GM23338 (cell line): ENCODE measurements around the gene UCMA. TPM values are rescaled to one million over a fixed set of nuclear protein-coding genes. Genes with fewer than 3 reads are reported as not detected.

Experiments used
- ATAC-seq: fragments of 200-7000 bp; cut with Tn5 transposase; 3 replicates; pipeline ENCODE4 v1.9.1; 2020
- DNase-seq: peaks from one replicate; pipeline ENCODE4 v3.0.0-alpha.2; 2015; ENCODE audit warnings: low spot score
- H2AFZ ChIP-seq: fragments of 200-600 bp; sonication (generic); 2 replicates; pipeline ENCODE4 v1.8.0; 2016; ENCODE audit warnings: antibody characterized with exemption, mild to moderate bottlenecking, moderate library complexity
- H3F3A ChIP-seq: fragments of 200-600 bp; sonication (generic); replicated peaks from 2 replicates; pipeline ENCODE4 v1.8.0; 2017; ENCODE audit warnings: antibody characterized with exemption, mixed run types, low read depth
- H3K27ac ChIP-seq: fragments of 200-600 bp; sonication (generic); 2 replicates; pipeline ENCODE4 v1.6.1; 2016; ENCODE audit warnings: low read depth
- H3K27me3 ChIP-seq: fragments of 200-600 bp; sonication (generic); 2 replicates; pipeline ENCODE4 v1.8.0; 2016; ENCODE audit warnings: mild to moderate bottlenecking, mixed run types, moderate library complexity; ENCODE audit not compliant: insufficient read depth
- H3K36me3 ChIP-seq: fragments of 200-600 bp; sonication (generic); 2 replicates; pipeline ENCODE4 v1.8.0; 2016; ENCODE audit warnings: mild to moderate bottlenecking; ENCODE audit not compliant: insufficient read depth
- H3K4me1 ChIP-seq: fragments of 200-600 bp; sonication (generic); 2 replicates; pipeline ENCODE4 v1.8.0; 2016; ENCODE audit warnings: mild to moderate bottlenecking, moderate library complexity; ENCODE audit not compliant: insufficient read depth
- H3K4me2 ChIP-seq: fragments of 200-600 bp; sonication (generic); 2 replicates; pipeline ENCODE4 v1.7.1; 2017; ENCODE audit warnings: mixed run types
- H3K4me3 ChIP-seq: fragments of 200-600 bp; sonication (generic); 2 replicates; pipeline ENCODE4 v1.6.1; 2016; ENCODE audit warnings: mixed run types
- H3K79me2 ChIP-seq: fragments of 200-600 bp; sonication (generic); replicated peaks from 2 replicates; pipeline ENCODE4 v1.8.0; 2017; ENCODE audit warnings: mild to moderate bottlenecking; ENCODE audit not compliant: insufficient read depth
- H3K9me2 ChIP-seq: fragments of 200-600 bp; sonication (generic); 2 replicates; pipeline ENCODE4 v1.8.0; 2017; ENCODE audit not compliant: insufficient read depth
- H4K20me1 ChIP-seq: fragments of 200-600 bp; sonication (generic); replicated peaks from 2 replicates; pipeline ENCODE4 v1.8.0; 2017; ENCODE audit warnings: mild to moderate bottlenecking; ENCODE audit not compliant: insufficient read depth
- H3K27ac Mint-ChIP-seq: 2 replicates; pipeline ENCODE4 v1.8.0; 2020; ENCODE audit warnings: inconsistent platforms, mild to moderate bottlenecking, moderate library complexity, mixed read lengths
- H3K27me3 Mint-ChIP-seq: 3 replicates; pipeline ENCODE4 v1.8.0; 2022; ENCODE audit warnings: low read depth, mild to moderate bottlenecking, moderate library complexity, mixed read lengths, inconsistent platforms; ENCODE audit not compliant: insufficient read depth, poor library complexity
- H3K36me3 Mint-ChIP-seq: 3 replicates; pipeline ENCODE4 v1.8.0; 2021; ENCODE audit warnings: low read depth, mild to moderate bottlenecking, inconsistent platforms, moderate library complexity, mixed read lengths
- H3K4me1 Mint-ChIP-seq: 3 replicates; pipeline ENCODE4 v1.8.0; 2020; ENCODE audit warnings: mild to moderate bottlenecking, inconsistent platforms, mixed read lengths
- H3K4me3 Mint-ChIP-seq: 3 replicates; pipeline ENCODE4 v1.8.0; 2021; ENCODE audit warnings: moderate library complexity, mild to moderate bottlenecking, inconsistent platforms, mixed read lengths
- H3K9me3 Mint-ChIP-seq: 3 replicates; pipeline ENCODE4 v1.8.0; 2020; ENCODE audit warnings: moderate library complexity, mild to moderate bottlenecking, inconsistent platforms, mixed read lengths
- CREB1 ChIP-seq: fragments of 250-450 bp; sonication (Bioruptor Pico); IDR thresholded peaks from 2 replicates; pipeline ENCODE4 v1.5.0; 2020; ENCODE audit warnings: low read depth, mild to moderate bottlenecking, moderate library complexity
- EZH2 ChIP-seq: fragments of 200-600 bp; sonication (generic); IDR thresholded peaks from one replicate; pipeline ENCODE4 v1.8.0; 2017; ENCODE audit warnings: antibody characterized with exemption, mild to moderate bottlenecking, low read depth; ENCODE audit not compliant: unreplicated experiment
- NANOG ChIP-seq: IDR thresholded peaks from 2 replicates; pipeline ENCODE4 v1.6.1; 2016; ENCODE audit warnings: antibody characterized with exemption, borderline replicate concordance
- POLR2AphosphoS5 ChIP-seq: IDR thresholded peaks from 2 replicates; pipeline ENCODE4 v1.6.1; 2016; ENCODE audit warnings: antibody characterized with exemption, low read depth
- REST ChIP-seq: IDR thresholded peaks from one replicate; pipeline ENCODE4 v1.6.1; 2018; ENCODE audit warnings: antibody characterized with exemption; ENCODE audit not compliant: unreplicated experiment
- polyA plus RNA-seq: library from polyadenylated mRNA; unstranded; fragments of >200 nt; fragmentation: Nextera tagmentation; extraction: Ambion mirVana; gene quantifications from 2 replicates; pipeline ENCODE4 v1.2.1, GENCODE V29; 2016
- total RNA-seq: library from RNA; depleted of rRNA; stranded (reverse); fragments of >200 nt; shearing (Covaris generic); gene quantifications from 2 replicates; pipeline ENCODE4 v1.2.3, GENCODE V29; 2014
- TF ChIP-seq, protein P1 (sequence below): fragments of 250-450 bp; sonication (Bioruptor Pico); IDR thresholded peaks from 2 replicates; pipeline ENCODE4 v1.5.0; 2020; ENCODE audit warnings: mild to moderate bottlenecking, moderate library complexity

The UCMA gene
- total and polyA plus RNA-seq, 2 experiments from 2014 or later, result 12.7 to 16.7 TPM

DNA sequence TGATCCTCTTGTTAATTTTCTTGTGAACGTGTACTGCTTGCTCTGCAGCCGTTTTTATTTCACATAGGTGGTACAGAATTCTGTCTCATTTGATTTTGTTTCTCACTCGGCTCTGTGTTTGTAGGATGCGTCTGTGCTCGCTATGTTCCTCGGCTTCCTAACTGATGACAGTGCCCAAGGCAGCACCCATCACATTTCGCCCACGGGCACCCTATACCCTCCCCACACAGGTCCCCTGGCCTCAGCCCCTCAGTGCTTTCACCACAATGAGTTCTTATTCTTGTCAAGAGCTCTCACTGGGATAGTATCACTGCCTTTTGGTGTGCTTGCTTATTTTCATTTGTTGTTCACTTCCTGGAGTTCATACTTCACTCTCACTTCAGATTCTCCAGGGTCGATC, 28.1 kb downstream of the UCMA start (continued):
- TF ChIP-seq, protein P1, sequence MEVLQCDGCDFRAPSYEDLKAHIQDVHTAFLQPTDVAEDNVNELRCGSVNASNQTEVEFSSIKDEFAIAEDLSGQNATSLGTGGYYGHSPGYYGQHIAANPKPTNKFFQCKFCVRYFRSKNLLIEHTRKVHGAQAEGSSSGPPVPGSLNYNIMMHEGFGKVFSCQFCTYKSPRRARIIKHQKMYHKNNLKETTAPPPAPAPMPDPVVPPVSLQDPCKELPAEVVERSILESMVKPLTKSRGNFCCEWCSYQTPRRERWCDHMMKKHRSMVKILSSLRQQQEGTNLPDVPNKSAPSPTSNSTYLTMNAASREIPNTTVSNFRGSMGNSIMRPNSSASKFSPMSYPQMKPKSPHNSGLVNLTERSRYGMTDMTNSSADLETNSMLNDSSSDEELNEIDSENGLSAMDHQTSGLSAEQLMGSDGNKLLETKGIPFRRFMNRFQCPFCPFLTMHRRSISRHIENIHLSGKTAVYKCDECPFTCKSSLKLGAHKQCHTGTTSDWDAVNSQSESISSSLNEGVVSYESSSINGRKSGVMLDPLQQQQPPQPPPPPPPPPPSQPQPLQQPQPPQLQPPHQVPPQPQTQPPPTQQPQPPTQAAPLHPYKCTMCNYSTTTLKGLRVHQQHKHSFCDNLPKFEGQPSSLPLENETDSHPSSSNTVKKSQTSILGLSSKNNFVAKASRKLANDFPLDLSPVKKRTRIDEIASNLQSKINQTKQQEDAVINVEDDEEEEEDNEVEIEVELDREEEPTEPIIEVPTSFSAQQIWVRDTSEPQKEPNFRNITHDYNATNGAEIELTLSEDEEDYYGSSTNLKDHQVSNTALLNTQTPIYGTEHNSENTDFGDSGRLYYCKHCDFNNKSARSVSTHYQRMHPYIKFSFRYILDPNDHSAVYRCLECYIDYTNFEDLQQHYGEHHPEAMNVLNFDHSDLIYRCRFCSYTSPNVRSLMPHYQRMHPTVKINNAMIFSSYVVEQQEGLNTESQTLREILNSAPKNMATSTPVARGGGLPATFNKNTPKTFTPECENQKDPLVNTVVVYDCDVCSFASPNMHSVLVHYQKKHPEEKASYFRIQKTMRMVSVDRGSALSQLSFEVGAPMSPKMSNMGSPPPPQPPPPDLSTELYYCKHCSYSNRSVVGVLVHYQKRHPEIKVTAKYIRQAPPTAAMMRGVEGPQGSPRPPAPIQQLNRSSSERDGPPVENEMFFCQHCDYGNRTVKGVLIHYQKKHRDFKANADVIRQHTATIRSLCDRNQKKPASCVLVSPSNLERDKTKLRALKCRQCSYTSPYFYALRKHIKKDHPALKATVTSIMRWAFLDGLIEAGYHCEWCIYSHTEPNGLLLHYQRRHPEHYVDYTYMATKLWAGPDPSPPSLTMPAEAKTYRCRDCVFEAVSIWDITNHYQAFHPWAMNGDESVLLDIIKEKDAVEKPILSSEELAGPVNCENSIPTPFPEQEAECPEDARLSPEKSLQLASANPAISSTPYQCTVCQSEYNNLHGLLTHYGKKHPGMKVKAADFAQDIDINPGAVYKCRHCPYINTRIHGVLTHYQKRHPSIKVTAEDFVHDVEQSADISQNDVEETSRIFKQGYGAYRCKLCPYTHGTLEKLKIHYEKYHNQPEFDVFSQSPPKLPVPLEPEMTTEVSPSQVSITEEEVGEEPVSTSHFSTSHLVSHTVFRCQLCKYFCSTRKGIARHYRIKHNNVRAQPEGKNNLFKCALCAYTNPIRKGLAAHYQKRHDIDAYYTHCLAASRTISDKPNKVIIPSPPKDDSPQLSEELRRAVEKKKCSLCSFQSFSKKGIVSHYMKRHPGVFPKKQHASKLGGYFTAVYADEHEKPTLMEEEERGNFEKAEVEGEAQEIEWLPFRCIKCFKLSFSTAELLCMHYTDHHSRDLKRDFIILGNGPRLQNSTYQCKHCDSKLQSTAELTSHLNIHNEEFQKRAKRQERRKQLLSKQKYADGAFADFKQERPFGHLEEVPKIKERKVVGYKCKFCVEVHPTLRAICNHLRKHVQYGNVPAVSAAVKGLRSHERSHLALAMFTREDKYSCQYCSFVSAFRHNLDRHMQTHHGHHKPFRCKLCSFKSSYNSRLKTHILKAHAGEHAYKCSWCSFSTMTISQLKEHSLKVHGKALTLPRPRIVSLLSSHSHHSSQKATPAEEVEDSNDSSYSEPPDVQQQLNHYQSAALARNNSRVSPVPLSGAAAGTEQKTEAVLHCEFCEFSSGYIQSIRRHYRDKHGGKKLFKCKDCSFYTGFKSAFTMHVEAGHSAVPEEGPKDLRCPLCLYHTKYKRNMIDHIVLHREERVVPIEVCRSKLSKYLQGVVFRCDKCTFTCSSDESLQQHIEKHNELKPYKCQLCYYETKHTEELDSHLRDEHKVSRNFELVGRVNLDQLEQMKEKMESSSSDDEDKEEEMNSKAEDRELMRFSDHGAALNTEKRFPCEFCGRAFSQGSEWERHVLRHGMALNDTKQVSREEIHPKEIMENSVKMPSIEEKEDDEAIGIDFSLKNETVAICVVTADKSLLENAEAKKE (CRISPR knock-in tag), result no peak
- TF ChIP-seq NANOG, result no peak

- H3K27ac Mint-ChIP-seq, result no peak overlapping the region
- Histone ChIP-seq H3F3A (0 out of 2 replicates have a peak, but pooled peaks cover 11% of the 10 kb centered on the region), H3K4me1 (no peaks in the 10 kb centered on the region), H3K9me2 (no peaks in the 10 kb centered on the region), H3K4me2 (no peak overlapping the region), H4K20me1 (peaks cover 10% of the 10 kb centered on the region), H3K27me3 (no peaks in the 10 kb centered on the region), H2AFZ (no peak overlapping the region), H3K4me3 (no peak overlapping the region), H3K79me2 (no peaks in the 10 kb centered on the region), H3K27ac (no peak overlapping the region), H3K36me3 (peaks cover 65% of the 10 kb centered on the region)
- ATAC-seq, result no peak
- DNase-seq, result no peak
- H3K27me3 Mint-ChIP-seq, result no peaks in the 10 kb centered on the region
- peaks cover 94% of the 10 kb centered on the region for H3K36me3 Mint-ChIP-seq
- H3K4me3 Mint-ChIP-seq, result no peak overlapping the region
- H3K9me3 Mint-ChIP-seq, result no peaks in the 10 kb centered on the region
- no peaks in the 10 kb centered on the region for H3K4me1 Mint-ChIP-seq
- TF ChIP-seq CREB1 (CRISPR knock-in tag), result no peak
- no peak for TF ChIP-seq REST
- no peak for TF ChIP-seq EZH2
- TF ChIP-seq, protein P1 (CRISPR knock-in tag), result no peak
- TF ChIP-seq POLR2AphosphoS5, result no peak
Observed at GRCh38 chr10:13201132-13201531, 33.0 kb downstream of the UCMA start.
